Right hindlimb (tissue), 1 donor: ENCODE data around the gene CYB5RL.
A peak's percentile ranks its signal among the peaks of the same experiment; 100 is the strongest.
"Not testable (repeated sequence)": the region's sequence is repeated elsewhere in the genome, so short reads cannot be mapped to it uniquely, and the experiment has no call there.

Experiments used
- DNase-seq: peaks from one replicate; pipeline ENCODE4 v3.0.0-alpha.2; 2018

The CYB5RL gene

GRCh38 chr1:54180701-54181360, 19.0 kb downstream of the CYB5RL start:
- DNase-seq: no peak

GRCh38 chr1:54178296-54179070, 21.3 kb downstream of the CYB5RL start:
- no peak for DNase-seq

- no peak for DNase-seq
These were observed 22.1 kb downstream of the CYB5RL start for GRCh38 chr1:54177726-54178125.

GRCh38 chr1:54176621-54177327, 23.1 kb downstream of the CYB5RL start:
- DNase-seq: no peak

GRCh38 chr1:54174106-54174505, 25.7 kb downstream of the CYB5RL start:
- DNase-seq: no peak

GRCh38 chr1:54173681-54174080, 26.1 kb downstream of the CYB5RL start:
- DNase-seq: no peak

GRCh38 chr1:54172614-54173599, 26.9 kb downstream of the CYB5RL start:
- peak; percentile 34 for DNase-seq

- no peak for DNase-seq
These were observed 28.2 kb downstream of the CYB5RL start for GRCh38 chr1:54171606-54172005.

- no peak for DNase-seq
These were observed 28.8 kb downstream of the CYB5RL start for GRCh38 chr1:54171016-54171415.

GRCh38 chr1:54169068-54169467, 30.8 kb downstream of the CYB5RL start:
- no peak for DNase-seq

- no peak for DNase-seq
These were observed 31.4 kb downstream of the CYB5RL start for GRCh38 chr1:54168206-54168965.

- DNase-seq: no peak
These were observed 32.2 kb downstream of the CYB5RL start for GRCh38 chr1:54167422-54168139.

GRCh38 chr1:54166357-54166756, 33.5 kb downstream of the CYB5RL start:
- not testable (repeated sequence) for DNase-seq

GRCh38 chr1:54165146-54165545, 34.7 kb downstream of the CYB5RL start:
- no peak for DNase-seq

GRCh38 chr1:54163573-54163972, 36.3 kb downstream of the CYB5RL start:
- no peak for DNase-seq

GRCh38 chr1:54163051-54163450, 36.8 kb downstream of the CYB5RL start:
- DNase-seq: no peak

- DNase-seq: no peak
These were observed 38.2 kb downstream of the CYB5RL start for GRCh38 chr1:54161495-54162168.

- no peak for DNase-seq
These were observed 39.5 kb downstream of the CYB5RL start for GRCh38 chr1:54160351-54160750.

- DNase-seq: no peak
These were observed 40.0 kb downstream of the CYB5RL start for GRCh38 chr1:54159733-54160316.

- no peak for DNase-seq
These were observed 41.8 kb downstream of the CYB5RL start for GRCh38 chr1:54158071-54158470.
